GM10266 (cell line): ENCODE results near the gene FBXL7.

Experiments
- DNase-seq: peaks from one replicate; pipeline ENCODE4 v3.0.0; 2012; ENCODE audit errors: extremely low spot score
- CTCF ChIP-seq: IDR thresholded peaks from 2 replicates; pipeline ENCODE4 v1.5.1; 2012; ENCODE audit warnings: mild to moderate bottlenecking, low read depth; ENCODE audit not compliant: control insufficient read depth, insufficient read depth; ENCODE audit errors: missing control alignments

The FBXL7 gene

GRCh38 chr5:15502208-15502607 lies 2.2 kb downstream of the FBXL7 start:
- no peak for TF ChIP-seq CTCF
- DNase-seq, result no peak

- DNase-seq, result no peak
- TF ChIP-seq CTCF, result no peak
Observed at GRCh38 chr5:15506146-15506545, 6.2 kb downstream of the FBXL7 start.

GRCh38 chr5:15506897-15507296 lies 6.9 kb downstream of the FBXL7 start:
- TF ChIP-seq CTCF, result no peak
- DNase-seq, result no peak

GRCh38 chr5:15510092-15510491 lies 10.1 kb downstream of the FBXL7 start:
- no peak for TF ChIP-seq CTCF
- no peak for DNase-seq

GRCh38 chr5:15510831-15511230 lies 10.9 kb downstream of the FBXL7 start:
- no peak for DNase-seq
- TF ChIP-seq CTCF, result no peak

GRCh38 chr5:15513431-15513830 lies 13.5 kb downstream of the FBXL7 start:
- TF ChIP-seq CTCF, result no peak
- DNase-seq, result no peak

GRCh38 chr5:15513911-15514310 lies 13.9 kb downstream of the FBXL7 start:
- no peak for DNase-seq
- no peak for TF ChIP-seq CTCF
